ENCODE data around the gene ITPRID1.

ITPRID1 gene

DNA sequence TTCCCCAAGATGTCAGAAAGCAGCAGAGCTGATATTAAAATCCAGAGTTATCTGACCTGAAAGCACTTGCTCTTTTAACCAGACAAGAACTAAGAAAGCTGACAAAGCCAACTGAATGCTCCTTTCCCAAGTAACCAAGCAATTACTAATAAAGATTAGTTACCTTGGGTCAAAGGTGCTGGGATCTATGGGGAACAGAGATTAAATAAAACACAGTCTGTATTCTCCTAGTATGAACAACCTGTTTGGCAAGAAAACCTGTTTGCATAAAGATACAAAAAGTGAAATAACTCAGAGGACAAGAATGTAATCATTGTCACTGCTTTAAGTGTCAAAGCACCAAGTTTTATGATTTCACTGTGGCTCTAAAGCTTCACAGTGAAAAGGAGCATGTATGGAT lies 35.7 kb downstream of the ITPRID1 start:
- Mint-ChIP-seq H3K27me3 (peaks cover 2% of the 10 kb centered on the region), H3K4me3 (no peak overlapping the region), H3K36me3 (no peaks in the 10 kb centered on the region), H3K27ac (no peak overlapping the region), H3K9me3 (ENCODE audit: low read depth) (peaks cover 3% of the 10 kb centered on the region), H3K4me1 (ENCODE audit: low read depth) (no peaks in the 10 kb centered on the region)

DNA sequence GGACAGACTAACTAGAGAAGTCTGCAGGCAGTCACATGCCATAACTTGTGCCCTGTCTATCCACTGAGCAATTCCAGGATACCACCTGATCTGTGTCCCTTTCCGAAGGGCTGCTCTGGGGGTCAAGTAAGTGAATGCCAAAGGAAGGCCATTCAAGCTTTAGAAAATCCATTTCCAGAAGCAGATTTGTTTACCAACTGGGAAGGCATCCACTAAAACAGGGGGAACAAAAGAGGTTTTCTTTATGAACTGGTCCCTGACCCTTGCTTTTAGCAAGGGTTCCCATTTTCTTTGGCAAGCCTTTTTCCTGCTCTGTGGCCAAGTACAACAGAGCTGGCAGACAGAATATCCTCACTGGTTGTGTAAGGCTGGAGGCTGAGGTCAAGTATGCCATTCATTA lies 36.5 kb downstream of the ITPRID1 start:
- no peaks in the 10 kb centered on the region for H3K27me3 Mint-ChIP-seq
- no peak overlapping the region for H3K27ac Mint-ChIP-seq
- no peaks in the 10 kb centered on the region for H3K4me1 Mint-ChIP-seq (ENCODE audit: low read depth)
- H3K4me3 Mint-ChIP-seq, result no peak overlapping the region
- no peaks in the 10 kb centered on the region for H3K9me3 Mint-ChIP-seq (ENCODE audit: low read depth)
- H3K36me3 Mint-ChIP-seq, result no peaks in the 10 kb centered on the region

GRCh38 chr7:31553661-31554081 lies 39.8 kb downstream of the ITPRID1 start:
- Mint-ChIP-seq H3K4me3 (no peak overlapping the region), H3K9me3 (ENCODE audit: low read depth) (no peaks in the 10 kb centered on the region), H3K4me1 (ENCODE audit: low read depth) (no peaks in the 10 kb centered on the region), H3K27ac (no peak overlapping the region), H3K27me3 (no peaks in the 10 kb centered on the region), H3K36me3 (no peaks in the 10 kb centered on the region)

- Mint-ChIP-seq H3K9me3 (ENCODE audit: low read depth) (no peaks in the 10 kb centered on the region), H3K36me3 (no peaks in the 10 kb centered on the region), H3K4me1 (ENCODE audit: low read depth) (no peaks in the 10 kb centered on the region), H3K27me3 (no peaks in the 10 kb centered on the region), H3K27ac (no peak overlapping the region), H3K4me3 (no peak overlapping the region)
Observed at GRCh38 chr7:31562002-31562401, 48.1 kb downstream of the ITPRID1 start.

DNA sequence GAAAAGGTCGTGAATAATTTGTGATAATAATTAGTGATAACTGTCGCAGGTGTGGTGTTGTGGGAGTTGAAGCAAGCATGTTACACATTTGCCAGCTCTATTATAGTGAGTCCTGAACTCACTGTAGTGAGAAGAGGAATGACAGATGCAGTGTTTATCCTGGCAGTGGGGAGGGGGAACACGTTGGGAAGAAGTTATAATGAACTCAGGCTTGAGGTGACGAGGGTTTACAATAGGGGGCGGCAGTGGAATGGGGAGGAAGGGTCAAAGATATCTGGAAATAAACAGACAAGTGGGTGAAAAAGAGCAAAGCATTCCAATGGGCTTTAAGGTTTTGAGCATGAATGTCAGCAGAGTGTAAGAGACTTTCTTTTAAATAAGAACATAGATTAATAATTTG lies 49.6 kb downstream of the ITPRID1 start:
- Mint-ChIP-seq H3K27ac (no peak overlapping the region), H3K36me3 (no peaks in the 10 kb centered on the region), H3K27me3 (no peaks in the 10 kb centered on the region), H3K4me3 (no peak overlapping the region), H3K4me1 (ENCODE audit: low read depth) (no peaks in the 10 kb centered on the region), H3K9me3 (ENCODE audit: low read depth) (no peaks in the 10 kb centered on the region)

DNA sequence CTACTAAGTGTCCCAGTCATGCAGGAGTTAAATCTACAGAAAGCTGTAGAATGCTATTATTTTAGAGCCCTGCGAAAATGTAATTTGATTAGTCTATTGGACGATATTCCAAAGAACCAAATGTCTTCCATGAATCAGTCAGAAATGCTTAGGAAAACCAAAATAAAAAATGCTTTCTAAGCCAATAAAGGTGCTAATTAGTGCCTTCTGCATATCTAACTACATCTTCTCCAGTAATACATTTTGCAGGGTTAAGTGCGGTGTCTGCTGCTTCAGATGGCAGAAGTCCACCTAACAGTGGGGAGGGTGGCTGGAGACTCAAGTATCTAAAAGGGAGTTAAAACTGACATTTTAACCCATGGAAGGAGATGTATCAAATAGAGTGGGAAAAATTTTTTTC lies 50.1 kb downstream of the ITPRID1 start:
- Mint-ChIP-seq H3K4me3 (no peak overlapping the region), H3K27me3 (no peaks in the 10 kb centered on the region), H3K27ac (no peak overlapping the region), H3K9me3 (ENCODE audit: low read depth) (no peaks in the 10 kb centered on the region), H3K36me3 (no peaks in the 10 kb centered on the region), H3K4me1 (ENCODE audit: low read depth) (no peaks in the 10 kb centered on the region)

GRCh38 chr7:31564661-31565060 lies 50.8 kb downstream of the ITPRID1 start:
- Mint-ChIP-seq H3K9me3 (ENCODE audit: low read depth) (no peaks in the 10 kb centered on the region), H3K4me1 (ENCODE audit: low read depth) (no peaks in the 10 kb centered on the region), H3K4me3 (no peak overlapping the region), H3K27ac (no peak overlapping the region), H3K27me3 (no peaks in the 10 kb centered on the region), H3K36me3 (no peaks in the 10 kb centered on the region)

- H3K36me3 Mint-ChIP-seq, result no peaks in the 10 kb centered on the region
- no peak overlapping the region for H3K27ac Mint-ChIP-seq
- H3K4me3 Mint-ChIP-seq, result no peak overlapping the region
- H3K4me1 Mint-ChIP-seq (ENCODE audit: low read depth), result no peaks in the 10 kb centered on the region
- no peaks in the 10 kb centered on the region for H3K27me3 Mint-ChIP-seq
- peaks cover 4% of the 10 kb centered on the region for H3K9me3 Mint-ChIP-seq (ENCODE audit: low read depth)
Observed at GRCh38 chr7:31569528-31569927, 55.6 kb downstream of the ITPRID1 start.

DNA sequence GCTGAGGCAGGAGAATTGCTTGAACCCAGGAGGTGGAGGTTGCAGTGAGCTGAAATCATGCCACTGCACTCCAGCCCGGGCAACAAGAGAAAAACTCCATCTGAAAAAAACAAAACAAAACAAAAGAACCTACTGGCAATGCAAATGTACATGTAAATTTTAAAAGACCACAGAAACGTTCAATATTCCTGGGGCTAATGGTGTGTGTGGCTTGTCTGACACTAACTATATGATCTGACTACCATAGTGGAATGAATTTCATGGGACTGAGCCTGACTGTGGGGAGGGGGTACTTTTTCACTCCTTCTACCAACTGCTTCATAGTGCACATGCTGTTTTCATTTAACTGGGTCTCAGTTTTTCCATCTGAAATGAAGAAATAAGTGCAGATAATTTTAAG lies 69.6 kb downstream of the ITPRID1 start:
- H3K9me3 Mint-ChIP-seq (ENCODE audit: low read depth), result no peaks in the 10 kb centered on the region
- H3K36me3 Mint-ChIP-seq, result no peaks in the 10 kb centered on the region
- H3K27me3 Mint-ChIP-seq, result no peaks in the 10 kb centered on the region
- no peaks in the 10 kb centered on the region for H3K4me1 Mint-ChIP-seq (ENCODE audit: low read depth)
- no peak overlapping the region for H3K27ac Mint-ChIP-seq
- no peak overlapping the region for H3K4me3 Mint-ChIP-seq

GRCh38 chr7:31583942-31584341 lies 70.1 kb downstream of the ITPRID1 start:
- H3K27ac Mint-ChIP-seq, result no peak overlapping the region
- H3K36me3 Mint-ChIP-seq, result no peaks in the 10 kb centered on the region
- H3K27me3 Mint-ChIP-seq, result no peaks in the 10 kb centered on the region
- H3K9me3 Mint-ChIP-seq (ENCODE audit: low read depth), result no peaks in the 10 kb centered on the region
- H3K4me1 Mint-ChIP-seq (ENCODE audit: low read depth), result no peaks in the 10 kb centered on the region
- H3K4me3 Mint-ChIP-seq, result no peak overlapping the region

DNA sequence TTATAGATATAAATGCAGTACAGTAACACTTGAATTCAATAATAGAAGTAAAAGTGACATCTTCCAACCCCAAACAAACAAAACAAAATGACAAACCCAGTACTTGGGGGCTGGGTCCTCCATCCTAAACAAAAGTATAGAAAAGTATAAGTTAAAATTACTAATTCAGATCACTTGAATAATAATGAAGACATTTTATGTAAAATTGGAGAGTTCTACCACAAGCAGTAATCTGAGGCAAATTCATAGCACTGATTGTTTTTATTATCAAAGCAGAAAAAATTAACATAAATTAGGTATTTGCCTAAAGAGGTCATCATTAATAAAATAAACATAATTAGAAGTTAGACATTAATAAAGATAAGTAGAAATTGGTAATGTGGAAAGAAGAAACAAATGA lies 81.5 kb downstream of the ITPRID1 start:
- H3K36me3 Mint-ChIP-seq, result no peaks in the 10 kb centered on the region
- H3K27me3 Mint-ChIP-seq, result no peaks in the 10 kb centered on the region
- H3K9me3 Mint-ChIP-seq (ENCODE audit: low read depth), result peaks cover 10% of the 10 kb centered on the region
- no peak overlapping the region for H3K27ac Mint-ChIP-seq
- H3K4me3 Mint-ChIP-seq, result no peak overlapping the region
- no peaks in the 10 kb centered on the region for H3K4me1 Mint-ChIP-seq (ENCODE audit: low read depth)

DNA sequence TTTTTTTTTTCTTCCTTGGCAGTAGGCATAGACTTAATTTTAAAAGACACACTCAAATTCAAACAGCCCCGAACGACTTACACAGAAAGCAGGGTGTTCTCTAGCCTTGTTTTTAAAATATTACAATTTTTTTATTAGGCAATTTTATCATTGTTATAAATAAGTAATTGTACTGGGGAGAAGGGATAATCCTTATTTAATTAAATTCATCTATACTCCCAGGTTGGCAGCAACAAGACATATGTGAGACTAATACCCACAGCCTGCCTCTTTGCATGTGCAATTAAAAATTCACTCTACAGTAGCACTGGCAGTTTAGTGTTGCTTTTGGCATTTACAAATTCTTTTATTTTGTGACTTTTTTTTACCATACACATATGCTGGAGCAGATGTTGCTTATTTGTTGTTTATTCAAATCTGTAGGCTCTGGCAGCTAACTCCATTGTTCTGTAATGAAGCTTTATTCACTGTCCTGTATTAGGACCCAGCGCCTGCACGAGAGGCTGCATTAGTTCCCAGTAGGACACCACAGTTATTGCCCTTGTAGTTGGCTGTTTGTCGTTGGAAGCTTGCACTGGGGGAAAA lies 88.2 kb downstream of the ITPRID1 start:
- Mint-ChIP-seq H3K4me1 (ENCODE audit: low read depth) (no peaks in the 10 kb centered on the region), H3K9me3 (ENCODE audit: low read depth) (peaks cover 7% of the 10 kb centered on the region)

GRCh38 chr7:31603046-31603445 lies 89.2 kb downstream of the ITPRID1 start:
- Mint-ChIP-seq H3K4me1 (ENCODE audit: low read depth) (no peaks in the 10 kb centered on the region), H3K27ac (no peak overlapping the region), H3K27me3 (no peaks in the 10 kb centered on the region), H3K4me3 (no peak overlapping the region), H3K36me3 (no peaks in the 10 kb centered on the region), H3K9me3 (ENCODE audit: low read depth) (peaks cover 4% of the 10 kb centered on the region)

More for the DNA sequence above, 88.2 kb downstream of the ITPRID1 start:
- Mint-ChIP-seq H3K27ac (no peak overlapping the region), H3K27me3 (no peaks in the 10 kb centered on the region), H3K36me3 (no peaks in the 10 kb centered on the region), H3K4me3 (no peak overlapping the region)

DNA sequence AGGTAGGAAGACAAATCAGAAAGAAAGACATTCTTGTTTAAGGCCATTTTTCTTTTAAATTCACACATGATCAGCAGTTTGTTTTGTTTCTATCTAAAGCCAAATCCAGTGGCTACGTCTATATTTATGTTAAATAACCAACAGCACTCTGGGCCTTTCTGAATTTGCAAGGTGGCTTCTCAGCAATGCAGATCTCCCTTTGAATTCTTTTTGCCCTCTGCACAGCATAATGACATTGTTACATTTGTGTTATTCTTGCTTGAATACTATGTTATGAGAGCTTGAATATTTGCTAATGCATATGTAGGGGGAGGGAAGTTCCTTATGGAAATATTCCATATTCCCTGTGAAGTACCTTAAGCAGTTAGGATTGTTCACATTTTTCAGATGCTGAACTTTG lies 99.7 kb downstream of the ITPRID1 start:
- H3K9me3 Mint-ChIP-seq (ENCODE audit: low read depth), result no peaks in the 10 kb centered on the region
- no peaks in the 10 kb centered on the region for H3K4me1 Mint-ChIP-seq (ENCODE audit: low read depth)
- no peak overlapping the region for H3K27ac Mint-ChIP-seq
- no peaks in the 10 kb centered on the region for H3K27me3 Mint-ChIP-seq
- no peak overlapping the region for H3K4me3 Mint-ChIP-seq
- H3K36me3 Mint-ChIP-seq, result no peaks in the 10 kb centered on the region

DNA sequence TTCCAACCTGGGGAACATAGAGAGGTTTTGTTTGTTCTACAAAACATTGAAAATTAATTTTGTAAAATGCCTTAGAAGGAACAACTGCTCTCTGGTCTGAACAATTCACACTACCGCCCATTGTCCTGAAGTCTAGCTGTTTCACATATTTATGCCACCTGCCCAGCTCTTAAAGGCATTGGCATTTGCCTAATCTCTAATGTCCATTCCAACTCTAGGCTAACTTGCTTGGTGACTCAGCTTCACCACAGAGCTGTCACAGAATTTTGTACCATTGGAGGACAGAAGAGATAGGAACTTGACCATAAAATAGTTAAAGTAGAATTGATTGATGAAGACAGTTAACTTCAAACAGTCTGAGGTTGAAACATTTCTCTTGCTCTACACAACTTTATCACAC lies 119.6 kb downstream of the ITPRID1 start:
- Mint-ChIP-seq H3K4me3 (no peak overlapping the region), H3K9me3 (ENCODE audit: low read depth) (no peaks in the 10 kb centered on the region), H3K36me3 (no peaks in the 10 kb centered on the region), H3K4me1 (ENCODE audit: low read depth) (no peaks in the 10 kb centered on the region), H3K27ac (no peak overlapping the region), H3K27me3 (no peaks in the 10 kb centered on the region)

GRCh38 chr7:31633894-31634494 lies 120.1 kb downstream of the ITPRID1 start:
- H3K4me1 Mint-ChIP-seq (ENCODE audit: low read depth), result no peaks in the 10 kb centered on the region
- no peaks in the 10 kb centered on the region for H3K9me3 Mint-ChIP-seq (ENCODE audit: low read depth)
- no peaks in the 10 kb centered on the region for H3K27me3 Mint-ChIP-seq
- H3K27ac Mint-ChIP-seq, result no peak overlapping the region
- H3K36me3 Mint-ChIP-seq, result no peaks in the 10 kb centered on the region
- H3K4me3 Mint-ChIP-seq, result no peak overlapping the region
